Panc1 (cell line): ENCODE results near the gene GLB1L. TPM values are rescaled to one million over a fixed set of nuclear protein-coding genes. Genes with fewer than 3 reads are reported as not detected.

Experiments used
- ATAC-seq: fragments of 200-7000 bp; cut with Tn5 transposase; 2 replicates; pipeline ENCODE4 v1.9.1; 2020; ENCODE audit warnings: mild to moderate bottlenecking, moderate library complexity
- BruUV-seq: library from RNA; stranded (reverse); fragments of 400-500 nt; replicated peaks from 2 replicates; lab custom pipeline; 2021; lab: Mats Ljungman, UMichigan
- CTCF ChIA-PET: fragments of 300-600 bp; sonication (Branson Sonifier 250); formaldehyde crosslinking; loops from one replicate; lab custom pipeline; 2022; ENCODE audit warnings: antibody characterized with exemption; lab: Charles Lee
- POLR2A ChIA-PET: fragments of 300-600 bp; sonication (Branson Sonifier 250); formaldehyde crosslinking; loops from one replicate; lab custom pipeline; 2022; ENCODE audit warnings: antibody characterized with exemption; lab: Charles Lee
- DNase-seq: peaks from one replicate; pipeline ENCODE4 v3.0.0-alpha.2; 2010; ENCODE audit warnings: low read depth, low spot score
- H3K27ac ChIP-seq: 2 replicates; pipeline ENCODE4 v1.5.1; 2011; ENCODE audit warnings: mild to moderate bottlenecking, low read length, inconsistent platforms
- H3K27me3 ChIP-seq: fragments of 200-500 bp; sonication (Bioruptor generic); 2 replicates; pipeline ENCODE4 v1.6.0; 2014; ENCODE audit warnings: low read length, inconsistent platforms; ENCODE audit not compliant: control insufficient read depth, insufficient read depth
- H3K36me3 ChIP-seq: fragments of 200-500 bp; sonication (Bioruptor generic); 2 replicates; pipeline ENCODE4 v1.5.1; 2014; ENCODE audit warnings: inconsistent platforms, mild to moderate bottlenecking, low read length, moderate library complexity; ENCODE audit not compliant: control insufficient read depth, insufficient read depth
- H3K4me1 ChIP-seq: 2 replicates; pipeline ENCODE4 v1.5.1; 2011; ENCODE audit warnings: inconsistent platforms, mild to moderate bottlenecking, low read length, moderate library complexity; ENCODE audit not compliant: control insufficient read depth, insufficient read depth
- H3K4me3 ChIP-seq, 2 experiments: 2 replicates each; pipeline ENCODE4 v1.5.1; 2011 to 2012; ENCODE audit warnings: low read depth in 2 of 2, low read length in 2 of 2, mild to moderate bottlenecking in 2 of 2, inconsistent platforms in 1 of 2, moderate library complexity in 1 of 2
- H3K9me3 ChIP-seq: fragments of 200-500 bp; sonication (Bioruptor generic); 2 replicates; pipeline ENCODE4 v1.5.1; 2014; ENCODE audit warnings: low read depth, mild to moderate bottlenecking, inconsistent platforms, low read length, moderate library complexity; ENCODE audit not compliant: control insufficient read depth, insufficient read depth
- POLR2AphosphoS5 ChIP-seq: IDR thresholded peaks from 2 replicates; pipeline ENCODE4 v1.6.1; 2012; ENCODE audit warnings: mild to moderate bottlenecking, low read depth, low read length, moderate library complexity
- SIN3A ChIP-seq: IDR thresholded peaks from 2 replicates; pipeline ENCODE4 v1.6.1; 2012; ENCODE audit warnings: low read depth, mild to moderate bottlenecking, low read length, moderate library complexity, borderline replicate concordance; ENCODE audit not compliant: insufficient read depth
- TCF7L2 ChIP-seq: IDR thresholded peaks from 2 replicates; pipeline ENCODE4 v1.6.1; 2011; ENCODE audit warnings: mild to moderate bottlenecking, low read depth, low read length, inconsistent platforms
- in situ Hi-C: cut with HindIII; loops from 2 replicates; pipeline ENCODE4 v1.10.0; 2016; ENCODE audit warnings: low sequenced_read_pairs, low pct_unique_long_range_greater_than_20kb
- intact Hi-C: fragments of 100-400 bp; cut with micrococcal nuclease; formaldehyde crosslinking; loops from one replicate; pipeline ENCODE4 v1.10.0; 2022; ENCODE audit not compliant: unreplicated experiment
- total RNA-seq: library from RNA; stranded (reverse); gene quantifications from one replicate; pipeline ENCODE4 v1.2.1, GENCODE V29; 2021; ENCODE audit not compliant: unreplicated experiment
- TF ChIP-seq, protein P1 (sequence below): fragments of 450-650 bp; IDR thresholded peaks from 2 replicates; pipeline ENCODE4 v1.5.1; 2017; ENCODE audit warnings: mild to moderate bottlenecking
- TF ChIP-seq, protein P2 (sequence below), 2 experiments: IDR thresholded peaks; 2 replicates each; pipeline ENCODE4 v1.6.1; 2011 to 2012; ENCODE audit warnings: low read depth in 2 of 2, control low read depth in 1 of 2, low read length in 1 of 2, mild to moderate bottlenecking in 1 of 2, moderate library complexity in 1 of 2; ENCODE audit not compliant: insufficient read depth in 1 of 2

The GLB1L gene
- total RNA-seq, 1 experiment from 2014 or later, result 8.1 TPM

DNA sequence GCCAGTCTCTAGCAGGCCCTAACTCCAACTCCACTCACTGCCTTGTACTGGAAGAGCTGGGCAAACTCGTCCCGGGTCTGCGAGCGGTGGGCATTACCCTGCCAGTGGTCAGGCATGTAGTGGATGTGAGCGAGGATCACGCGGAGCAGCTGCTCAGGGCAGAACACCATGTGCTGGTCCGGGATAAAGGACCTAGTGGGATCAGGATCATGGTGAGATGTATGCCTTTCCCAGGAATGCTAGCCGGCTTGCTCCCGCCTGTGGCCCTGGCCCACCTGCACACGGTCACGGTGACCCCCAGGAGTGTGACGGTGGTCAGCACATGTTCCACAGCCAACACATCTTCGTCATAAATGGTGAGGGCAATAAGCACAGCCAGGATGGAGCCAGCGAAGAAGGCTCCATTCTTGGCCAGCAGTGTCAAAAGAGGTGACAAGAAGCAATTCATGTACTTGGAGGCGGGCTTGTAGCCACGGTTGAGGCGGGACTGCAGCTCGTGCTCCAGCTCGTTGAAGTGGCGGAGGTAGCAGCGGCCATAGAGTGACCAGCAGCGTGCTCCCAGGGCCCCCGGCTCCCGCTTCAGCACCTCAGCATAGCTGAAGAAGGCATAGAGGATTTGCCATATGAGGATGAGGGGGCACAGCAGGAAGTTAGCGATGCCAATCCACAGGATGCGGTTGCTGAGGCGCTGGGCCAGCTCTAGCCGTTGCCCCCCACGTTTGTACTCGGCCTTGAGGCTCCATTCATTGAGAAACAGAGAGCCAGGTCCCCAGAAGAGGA lies 21.2 kb downstream of the GLB1L start:
- ChIA-PET POLR2A (no interaction called here), CTCF (no interaction called here)
- H3K4me3 ChIP-seq, result no peak overlapping the region
- H3K36me3 ChIP-seq, result peaks cover 7% of the 10 kb centered on the region; the same call in 1 of the 2 replicates
- TF ChIP-seq POLR2AphosphoS5, result no peak
- TF ChIP-seq, protein P1, sequence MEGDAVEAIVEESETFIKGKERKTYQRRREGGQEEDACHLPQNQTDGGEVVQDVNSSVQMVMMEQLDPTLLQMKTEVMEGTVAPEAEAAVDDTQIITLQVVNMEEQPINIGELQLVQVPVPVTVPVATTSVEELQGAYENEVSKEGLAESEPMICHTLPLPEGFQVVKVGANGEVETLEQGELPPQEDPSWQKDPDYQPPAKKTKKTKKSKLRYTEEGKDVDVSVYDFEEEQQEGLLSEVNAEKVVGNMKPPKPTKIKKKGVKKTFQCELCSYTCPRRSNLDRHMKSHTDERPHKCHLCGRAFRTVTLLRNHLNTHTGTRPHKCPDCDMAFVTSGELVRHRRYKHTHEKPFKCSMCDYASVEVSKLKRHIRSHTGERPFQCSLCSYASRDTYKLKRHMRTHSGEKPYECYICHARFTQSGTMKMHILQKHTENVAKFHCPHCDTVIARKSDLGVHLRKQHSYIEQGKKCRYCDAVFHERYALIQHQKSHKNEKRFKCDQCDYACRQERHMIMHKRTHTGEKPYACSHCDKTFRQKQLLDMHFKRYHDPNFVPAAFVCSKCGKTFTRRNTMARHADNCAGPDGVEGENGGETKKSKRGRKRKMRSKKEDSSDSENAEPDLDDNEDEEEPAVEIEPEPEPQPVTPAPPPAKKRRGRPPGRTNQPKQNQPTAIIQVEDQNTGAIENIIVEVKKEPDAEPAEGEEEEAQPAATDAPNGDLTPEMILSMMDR, result no peak
- TF ChIP-seq SIN3A, result no peak
- no peak for TF ChIP-seq TCF7L2
- TF ChIP-seq, protein P2, sequence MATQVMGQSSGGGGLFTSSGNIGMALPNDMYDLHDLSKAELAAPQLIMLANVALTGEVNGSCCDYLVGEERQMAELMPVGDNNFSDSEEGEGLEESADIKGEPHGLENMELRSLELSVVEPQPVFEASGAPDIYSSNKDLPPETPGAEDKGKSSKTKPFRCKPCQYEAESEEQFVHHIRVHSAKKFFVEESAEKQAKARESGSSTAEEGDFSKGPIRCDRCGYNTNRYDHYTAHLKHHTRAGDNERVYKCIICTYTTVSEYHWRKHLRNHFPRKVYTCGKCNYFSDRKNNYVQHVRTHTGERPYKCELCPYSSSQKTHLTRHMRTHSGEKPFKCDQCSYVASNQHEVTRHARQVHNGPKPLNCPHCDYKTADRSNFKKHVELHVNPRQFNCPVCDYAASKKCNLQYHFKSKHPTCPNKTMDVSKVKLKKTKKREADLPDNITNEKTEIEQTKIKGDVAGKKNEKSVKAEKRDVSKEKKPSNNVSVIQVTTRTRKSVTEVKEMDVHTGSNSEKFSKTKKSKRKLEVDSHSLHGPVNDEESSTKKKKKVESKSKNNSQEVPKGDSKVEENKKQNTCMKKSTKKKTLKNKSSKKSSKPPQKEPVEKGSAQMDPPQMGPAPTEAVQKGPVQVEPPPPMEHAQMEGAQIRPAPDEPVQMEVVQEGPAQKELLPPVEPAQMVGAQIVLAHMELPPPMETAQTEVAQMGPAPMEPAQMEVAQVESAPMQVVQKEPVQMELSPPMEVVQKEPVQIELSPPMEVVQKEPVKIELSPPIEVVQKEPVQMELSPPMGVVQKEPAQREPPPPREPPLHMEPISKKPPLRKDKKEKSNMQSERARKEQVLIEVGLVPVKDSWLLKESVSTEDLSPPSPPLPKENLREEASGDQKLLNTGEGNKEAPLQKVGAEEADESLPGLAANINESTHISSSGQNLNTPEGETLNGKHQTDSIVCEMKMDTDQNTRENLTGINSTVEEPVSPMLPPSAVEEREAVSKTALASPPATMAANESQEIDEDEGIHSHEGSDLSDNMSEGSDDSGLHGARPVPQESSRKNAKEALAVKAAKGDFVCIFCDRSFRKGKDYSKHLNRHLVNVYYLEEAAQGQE (IDR thresholded peaks at IDR 0.05; ENCODE audit: insufficient read depth in 1 of 2, low read depth in 2 of 2, low read length in 1 of 2), result no peak
- no peaks in the 10 kb centered on the region for H3K27me3 ChIP-seq
- in situ Hi-C loops, result no loop called here
- BruUV-seq, result no TSS peak
- DNase-seq (no peak), ATAC-seq (no peak)
- peaks cover 12% of the 10 kb centered on the region for H3K4me1 ChIP-seq
- H3K27ac ChIP-seq, result no peak overlapping the region
- intact Hi-C loops, result no loop called here
- no peaks in the 10 kb centered on the region for H3K9me3 ChIP-seq

GRCh38 chr2:219221957-219222518 lies 23.2 kb downstream of the GLB1L start:
- Histone ChIP-seq H3K4me1 (peaks cover 10% of the 10 kb centered on the region), H3K36me3 (peaks cover 5% of the 10 kb centered on the region; the same call in 1 of the 2 replicates), H3K27me3 (no peaks in the 10 kb centered on the region), H3K27ac (no peak overlapping the region), H3K4me3 (no peak overlapping the region), H3K9me3 (no peaks in the 10 kb centered on the region)
- no peak for ATAC-seq
- in situ Hi-C loops (no loop called here), intact Hi-C loops (no loop called here)
- ChIA-PET POLR2A (no interaction called here), CTCF (interaction anchor here (0.7 kb wide), 1 partner anchor 57 kb away, joined by 4 read pairs; no protein-coding TSS in a partner anchor)
- no TSS peak for BruUV-seq
- TF ChIP-seq POLR2AphosphoS5 (no peak), TCF7L2 (no peak), SIN3A (no peak)
- TF ChIP-seq, protein P1, result no peak
- TF ChIP-seq, protein P2 (IDR thresholded peaks at IDR 0.05; ENCODE audit: insufficient read depth in 1 of 2, low read depth in 2 of 2, low read length in 1 of 2), result no peak
- DNase-seq, result no peak
